H9 (cell line): ENCODE measurements around the gene KLF14. TPM values are rescaled to one million over a fixed set of nuclear protein-coding genes. Genes with fewer than 3 reads are reported as not detected.

ENCODE experiments used
- DNase-seq: peaks from one replicate; pipeline ENCODE4 v3.0.0-alpha.2; 2017
- H2AFZ ChIP-seq: one replicate; pipeline ENCODE4 v1.6.1; 2013; ENCODE audit warnings: mild to moderate bottlenecking, low read length, control low read depth, moderate library complexity
- H2AK5ac ChIP-seq: 2 replicates; pipeline ENCODE4 v1.6.1; 2013; ENCODE audit warnings: low read length, control low read depth, mixed read lengths; ENCODE audit not compliant: insufficient read length
- H2BK120ac ChIP-seq: one replicate; pipeline ENCODE4 v1.6.1; 2013; ENCODE audit warnings: low read depth, mild to moderate bottlenecking, low read length, control low read depth, inconsistent platforms; ENCODE audit not compliant: poor library complexity, severe bottlenecking
- H2BK12ac ChIP-seq: 2 replicates; pipeline ENCODE4 v1.6.1; 2013; ENCODE audit warnings: low read length, control low read depth, mixed read lengths, low read depth; ENCODE audit not compliant: insufficient read length
- H2BK15ac ChIP-seq: 2 replicates; pipeline ENCODE4 v1.6.1; 2013; ENCODE audit warnings: low read depth, low read length, control low read depth
- H2BK20ac ChIP-seq: one replicate; pipeline ENCODE4 v1.6.1; 2013; ENCODE audit warnings: low read depth, mild to moderate bottlenecking, low read length, control low read depth, inconsistent platforms; ENCODE audit not compliant: poor library complexity, severe bottlenecking
- H2BK5ac ChIP-seq: 2 replicates; pipeline ENCODE4 v1.6.1; 2013; ENCODE audit warnings: low read length, control low read depth, mixed read lengths; ENCODE audit not compliant: insufficient read length
- H3K14ac ChIP-seq: 2 replicates; pipeline ENCODE4 v1.6.1; 2013; ENCODE audit warnings: low read length, control low read depth; ENCODE audit not compliant: insufficient read depth
- H3K18ac ChIP-seq: 2 replicates; pipeline ENCODE4 v1.6.1; 2013; ENCODE audit warnings: low read depth, mild to moderate bottlenecking, mixed read lengths, low read length, control low read depth; ENCODE audit not compliant: insufficient read length
- H3K23ac ChIP-seq: 2 replicates; pipeline ENCODE4 v1.6.1; 2013; ENCODE audit warnings: low read length, control low read depth, mixed read lengths, low read depth; ENCODE audit not compliant: insufficient read length
- H3K23me2 ChIP-seq: 2 replicates; pipeline ENCODE4 v1.6.1; 2013; ENCODE audit warnings: low read depth, mild to moderate bottlenecking, mixed read lengths, low read length, control low read depth; ENCODE audit not compliant: insufficient read length, poor library complexity, severe bottlenecking
- H3K27ac ChIP-seq: 2 replicates; pipeline ENCODE4 v1.5.1; 2013; ENCODE audit warnings: low read length, control low read depth, mixed read lengths, low read depth; ENCODE audit not compliant: insufficient read length
- H3K27me3 ChIP-seq: 2 replicates; pipeline ENCODE4 v1.6.1; 2013; ENCODE audit warnings: low read length, control low read depth, inconsistent platforms; ENCODE audit not compliant: insufficient read depth
- H3K4ac ChIP-seq: 2 replicates; pipeline ENCODE4 v1.6.1; 2013; ENCODE audit warnings: low read depth, mild to moderate bottlenecking, control low read depth, inconsistent platforms, low read length, moderate library complexity
- H3K4me1 ChIP-seq: 2 replicates; pipeline ENCODE4 v1.6.1; 2013; ENCODE audit warnings: low read length, control low read depth, inconsistent platforms; ENCODE audit not compliant: insufficient read depth
- H3K4me2 ChIP-seq: 2 replicates; pipeline ENCODE4 v1.6.1; 2013; ENCODE audit warnings: low read length, control low read depth, mixed read lengths; ENCODE audit not compliant: insufficient read length, insufficient read depth
- H3K56ac ChIP-seq: 2 replicates; pipeline ENCODE4 v1.6.1; 2013; ENCODE audit warnings: low read depth, mild to moderate bottlenecking, mixed read lengths, low read length, control low read depth; ENCODE audit not compliant: insufficient read length
- H3K79me1 ChIP-seq: 2 replicates; pipeline ENCODE4 v1.6.1; 2013; ENCODE audit warnings: low read depth, mild to moderate bottlenecking, moderate library complexity, low read length, control low read depth, inconsistent platforms; ENCODE audit not compliant: insufficient read depth, poor library complexity, severe bottlenecking
- H3K79me2 ChIP-seq: 2 replicates; pipeline ENCODE4 v1.6.1; 2013; ENCODE audit warnings: low read length, control low read depth, inconsistent platforms; ENCODE audit not compliant: insufficient read depth
- H3K9ac ChIP-seq: 2 replicates; pipeline ENCODE4 v1.6.1; 2013; ENCODE audit warnings: low read length, control low read depth, mixed read lengths; ENCODE audit not compliant: insufficient read length; ENCODE audit errors: extremely low read depth
- H3K9me3 ChIP-seq: one replicate; pipeline ENCODE4 v1.6.1; 2013; ENCODE audit warnings: low read depth, low read length, inconsistent platforms; ENCODE audit not compliant: control insufficient read depth
- H3T11ph ChIP-seq: one replicate; pipeline ENCODE4 v1.6.1; 2013; ENCODE audit warnings: mild to moderate bottlenecking, low read length, control low read depth, inconsistent platforms
- H4K20me1 ChIP-seq: one replicate; pipeline ENCODE4 v1.6.1; 2013; ENCODE audit not compliant: control insufficient read depth, insufficient read length, insufficient read depth
- H4K5ac ChIP-seq: 2 replicates; pipeline ENCODE4 v1.6.1; 2013; ENCODE audit warnings: low read depth, mild to moderate bottlenecking, mixed read lengths, low read length, control low read depth; ENCODE audit not compliant: insufficient read length
- H4K8ac ChIP-seq: replicated peaks from 2 replicates; pipeline ENCODE4 v1.6.1; 2013; ENCODE audit warnings: low read length, control low read depth, mixed read lengths, low read depth; ENCODE audit not compliant: insufficient read length
- H4K91ac ChIP-seq: 2 replicates; pipeline ENCODE4 v1.6.1; 2013; ENCODE audit warnings: low read depth, mild to moderate bottlenecking, moderate library complexity, mixed read lengths, low read length, control low read depth; ENCODE audit not compliant: insufficient read length
- H3K27ac Mint-ChIP-seq, 3 experiments: 2 replicates in 2 of 3; 3 replicates in 1 of 3; pipeline ENCODE4 v1.8.0; 2020 to 2021; ENCODE audit warnings: mixed read lengths in 3 of 3, mild to moderate bottlenecking in 1 of 3, moderate library complexity in 1 of 3
- H3K27me3 Mint-ChIP-seq: 2 replicates; pipeline ENCODE4 v1.8.0; 2021; ENCODE audit warnings: low read depth, mild to moderate bottlenecking, moderate library complexity, mixed read lengths
- H3K36me3 Mint-ChIP-seq, 3 experiments: 2 replicates in 2 of 3; 3 replicates in 1 of 3; pipeline ENCODE4 v1.8.0; 2020 to 2021; ENCODE audit warnings: low read depth in 3 of 3, mixed read lengths in 3 of 3; ENCODE audit not compliant: insufficient read depth in 1 of 3
- H3K4me1 Mint-ChIP-seq, 2 experiments: 2 replicates each; pipeline ENCODE4 v1.8.0; 2020; ENCODE audit warnings: mixed read lengths in 2 of 2
- H3K4me3 Mint-ChIP-seq, 2 experiments: 2 replicates in 1 of 2; 3 replicates in 1 of 2; pipeline ENCODE4 v1.8.0; 2020 to 2021; ENCODE audit warnings: mild to moderate bottlenecking in 2 of 2, mixed read lengths in 2 of 2, moderate library complexity in 1 of 2
- H3K9me3 Mint-ChIP-seq, 2 experiments: 2 replicates in 1 of 2; 3 replicates in 1 of 2; pipeline ENCODE4 v1.8.0; 2020; ENCODE audit warnings: mild to moderate bottlenecking in 2 of 2, mixed read lengths in 2 of 2, moderate library complexity in 1 of 2
- WGBS: extraction: QIAGEN DNeasy Blood & Tissue Kit; methylation state at CpG from one replicate; pipeline ENCODE4 v1.1.7; 2013; ENCODE audit warnings: missing lambda C conversion rate, low lambda C conversion rate, mixed read lengths; ENCODE audit not compliant: insufficient read length; ENCODE audit errors: extremely low coverage; 5-methylcytosine and 5-hydroxymethylcytosine counted together
- total RNA-seq: library from RNA; stranded (reverse); gene quantifications from 2 replicates; pipeline ENCODE4 v1.2.1, GENCODE V29; 2021
- TF ChIP-seq, protein P1 (sequence below): fragments of 200-600 bp; sonication (generic); conservative IDR thresholded peaks from 3 replicates; pipeline ENCODE4 v1.8.0; 2021; ENCODE audit warnings: antibody characterized with exemption, mild to moderate bottlenecking

The KLF14 gene
- total RNA-seq, 1 experiment from 2014 or later = not detected

DNA sequence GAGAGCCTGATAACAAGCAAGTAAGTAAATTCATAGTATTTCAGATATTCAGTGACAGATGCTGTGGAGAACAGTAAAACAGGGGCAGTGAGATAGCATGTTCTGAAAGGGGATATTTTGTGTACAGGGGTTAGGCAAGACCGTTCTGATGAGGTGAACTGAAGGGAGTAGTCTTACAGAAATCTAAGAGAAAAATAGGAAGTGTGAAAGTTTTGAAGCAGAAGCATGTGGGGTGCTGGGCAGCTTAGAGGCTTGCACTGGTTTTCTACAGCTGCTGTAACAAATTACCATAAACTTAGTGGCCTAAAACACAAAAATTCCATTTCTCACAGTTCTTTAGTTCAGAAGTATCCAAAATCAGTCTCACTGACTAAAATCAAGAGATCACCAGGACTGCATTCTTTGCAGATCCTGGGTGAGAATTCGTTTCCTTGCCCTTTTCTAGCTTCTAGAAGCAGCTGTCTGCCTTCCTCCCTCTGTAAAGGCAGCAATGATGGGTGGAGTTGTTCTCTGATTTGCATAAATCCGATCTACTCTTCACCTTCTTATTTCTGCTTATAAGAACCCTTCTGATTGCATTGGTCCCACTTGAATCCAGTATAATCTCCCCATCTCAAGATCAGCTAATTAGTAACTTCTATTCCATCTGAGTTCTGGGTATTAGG lies 7.5 kb upstream of the KLF14 start:
- TF ChIP-seq, protein P1, sequence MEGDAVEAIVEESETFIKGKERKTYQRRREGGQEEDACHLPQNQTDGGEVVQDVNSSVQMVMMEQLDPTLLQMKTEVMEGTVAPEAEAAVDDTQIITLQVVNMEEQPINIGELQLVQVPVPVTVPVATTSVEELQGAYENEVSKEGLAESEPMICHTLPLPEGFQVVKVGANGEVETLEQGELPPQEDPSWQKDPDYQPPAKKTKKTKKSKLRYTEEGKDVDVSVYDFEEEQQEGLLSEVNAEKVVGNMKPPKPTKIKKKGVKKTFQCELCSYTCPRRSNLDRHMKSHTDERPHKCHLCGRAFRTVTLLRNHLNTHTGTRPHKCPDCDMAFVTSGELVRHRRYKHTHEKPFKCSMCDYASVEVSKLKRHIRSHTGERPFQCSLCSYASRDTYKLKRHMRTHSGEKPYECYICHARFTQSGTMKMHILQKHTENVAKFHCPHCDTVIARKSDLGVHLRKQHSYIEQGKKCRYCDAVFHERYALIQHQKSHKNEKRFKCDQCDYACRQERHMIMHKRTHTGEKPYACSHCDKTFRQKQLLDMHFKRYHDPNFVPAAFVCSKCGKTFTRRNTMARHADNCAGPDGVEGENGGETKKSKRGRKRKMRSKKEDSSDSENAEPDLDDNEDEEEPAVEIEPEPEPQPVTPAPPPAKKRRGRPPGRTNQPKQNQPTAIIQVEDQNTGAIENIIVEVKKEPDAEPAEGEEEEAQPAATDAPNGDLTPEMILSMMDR = no peak
- Histone ChIP-seq H4K8ac (no peak overlapping the region), H2BK20ac (no peak overlapping the region), H2AFZ (no peak overlapping the region), H2AK5ac (no peak overlapping the region), H3K4me1 (no peaks in the 10 kb centered on the region), H4K91ac (no peak overlapping the region), H3K23me2 (no peaks in the 10 kb centered on the region), H3K18ac (no peak overlapping the region), H3K14ac (no peak overlapping the region), H4K5ac (no peak overlapping the region), H3K79me1 (no peaks in the 10 kb centered on the region), H3K9me3 (no peaks in the 10 kb centered on the region), H3K9ac (no peak overlapping the region), H3K27ac (no peak overlapping the region), H3K23ac (no peak overlapping the region), H2BK5ac (no peak overlapping the region), H2BK120ac (no peak overlapping the region), H3K4me2 (no peak overlapping the region), H3K27me3 (no peaks in the 10 kb centered on the region), H3T11ph (no peak overlapping the region), H4K20me1 (no peaks in the 10 kb centered on the region), H3K79me2 (no peaks in the 10 kb centered on the region), H2BK15ac (no peak overlapping the region), H3K4ac (no peak overlapping the region), H3K56ac (no peak overlapping the region), H2BK12ac (no peak overlapping the region)
- H3K9me3 Mint-ChIP-seq = no peaks in the 10 kb centered on the region
- no peaks in the 10 kb centered on the region for H3K4me1 Mint-ChIP-seq
- peaks cover 30% of the 10 kb centered on the region for H3K27me3 Mint-ChIP-seq
- no peaks in the 10 kb centered on the region for H3K36me3 Mint-ChIP-seq
- no peak overlapping the region for H3K4me3 Mint-ChIP-seq
- no CpG with 5 or more reads among the region's 3 CpGs for WGBS
- no peak for DNase-seq
- H3K27ac Mint-ChIP-seq = no peak overlapping the region
